MM.1S (cell line): Measurements from ENCODE around the gene ESRRA.

Experiments used
- CTCF ChIP-seq: fragments of 300-600 bp; sonication (generic); IDR thresholded peaks from 2 replicates; pipeline ENCODE4 v1.5.1; 2016; ENCODE audit warnings: antibody characterized with exemption, low read length, mixed read lengths
- EZH2 ChIP-seq: fragments of 300-600 bp; sonication (generic); optimal IDR thresholded peaks from 2 replicates; pipeline ENCODE3; 2017; ENCODE audit warnings: low read depth, mild to moderate bottlenecking, antibody characterized with exemption, low read length, mixed read lengths
- EZH2phosphoT487 ChIP-seq: fragments of 300-600 bp; sonication (generic); IDR thresholded peaks from 2 replicates; pipeline ENCODE4 v1.6.1; 2018; ENCODE audit warnings: antibody characterized with exemption, low read length

GRCh38 chr11:64327993-64328392 is 22.7 kb downstream of the ESRRA start:
- TF ChIP-seq CTCF, result no peak
- no peak for TF ChIP-seq EZH2phosphoT487
- TF ChIP-seq EZH2, result no peak
